LHCN-M2 (cell line): ENCODE results near the gene PLD4. TPM values are rescaled to one million over a fixed set of nuclear protein-coding genes. Genes with fewer than 3 reads are reported as not detected.
"Not testable (repeated sequence)": the region's sequence is repeated elsewhere in the genome, so short reads cannot be mapped to it uniquely, and the experiment has no call there.

Experiments
- DNase-seq: peaks from one replicate; pipeline ENCODE4 v3.0.0-alpha.2; 2012; ENCODE audit warnings: low read depth
- total RNA-seq: library from RNA; depleted of rRNA; stranded (reverse); fragments of >200 nt; gene quantifications from 2 replicates; pipeline ENCODE4 v1.2.3, GENCODE V29; 2014

Gene PLD4
- total RNA-seq, 1 experiment from 2014 or later = not detected

DNA sequence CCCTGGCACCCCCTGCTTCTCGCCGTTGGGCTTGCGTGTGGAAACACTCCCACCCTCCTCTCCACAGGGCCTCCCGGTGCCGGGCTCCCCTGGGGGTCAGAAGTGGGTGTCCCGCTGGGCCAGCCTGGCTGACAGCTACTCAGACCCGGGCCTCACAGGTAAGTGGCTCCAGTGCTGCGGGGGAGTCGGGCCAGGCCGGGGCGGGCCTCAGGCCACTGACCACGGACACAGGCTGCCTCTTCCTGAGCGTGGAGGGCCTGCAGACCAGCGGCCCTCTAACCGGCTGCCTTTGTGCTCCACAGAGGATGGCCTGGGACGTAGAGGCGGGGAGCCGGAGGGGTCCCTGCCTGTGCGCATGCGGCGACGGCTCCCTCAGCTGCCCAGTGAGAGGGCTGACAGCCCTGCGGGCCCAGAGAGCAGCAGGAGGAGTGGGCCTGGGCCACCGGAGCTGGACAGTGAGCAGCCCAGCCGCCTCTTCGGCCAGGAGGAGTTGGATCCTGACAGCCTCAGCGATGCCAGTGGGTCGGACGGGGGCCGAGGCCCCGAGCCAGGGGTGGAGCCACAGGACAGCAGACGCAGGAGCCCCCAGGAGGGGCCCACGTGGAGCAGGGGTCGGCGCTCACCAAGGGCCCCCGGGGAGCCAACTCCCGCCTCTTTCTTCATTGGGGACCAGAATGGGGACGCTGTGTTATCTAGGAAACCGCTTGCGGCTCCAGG, 38.5 kb upstream of the PLD4 start:
- no peak for DNase-seq

DNA sequence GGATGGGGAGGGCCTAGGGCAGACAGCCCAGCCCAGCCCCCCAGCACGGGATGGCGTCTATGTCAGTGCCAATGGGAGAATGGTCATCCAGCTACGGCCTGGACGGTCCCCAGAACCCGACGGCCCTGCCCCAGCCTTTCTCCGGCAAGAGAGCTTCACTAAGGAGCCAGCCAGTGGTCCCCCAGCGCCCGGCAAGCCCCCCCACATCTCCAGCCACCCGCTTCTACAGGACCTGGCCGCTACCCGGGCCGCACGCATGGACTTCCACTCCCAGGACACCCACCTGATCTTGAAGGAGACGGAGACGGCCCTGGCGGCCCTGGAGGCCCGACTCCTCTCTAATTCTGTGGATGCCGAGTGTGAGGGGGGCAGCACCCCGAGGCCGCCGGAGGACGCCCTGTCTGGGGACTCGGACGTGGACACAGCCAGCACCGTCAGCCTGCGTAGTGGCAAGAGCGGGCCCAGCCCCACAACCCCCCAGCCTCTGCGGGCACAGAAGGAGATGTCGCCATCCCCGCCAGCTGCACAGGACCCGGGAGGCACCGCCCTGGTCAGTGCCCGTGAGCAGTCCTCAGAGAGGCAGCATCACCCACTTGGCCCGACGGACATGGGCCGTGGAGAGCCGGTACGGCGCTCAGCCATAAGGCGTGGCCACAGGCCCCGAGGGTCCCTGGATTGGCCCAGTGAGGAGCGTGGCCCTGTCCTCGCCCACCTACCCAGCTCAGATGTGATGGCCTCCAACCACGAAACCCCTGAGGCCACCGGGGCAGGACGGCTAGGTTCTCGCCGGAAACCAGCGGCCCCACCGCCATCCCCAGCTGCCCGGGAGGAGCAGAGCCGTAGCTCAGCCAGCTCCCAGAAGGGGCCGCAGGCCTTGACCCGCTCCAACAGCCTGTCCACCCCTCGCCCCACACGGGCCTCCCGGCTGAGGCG, 37.7 kb upstream of the PLD4 start:
- DNase-seq = no peak

DNA sequence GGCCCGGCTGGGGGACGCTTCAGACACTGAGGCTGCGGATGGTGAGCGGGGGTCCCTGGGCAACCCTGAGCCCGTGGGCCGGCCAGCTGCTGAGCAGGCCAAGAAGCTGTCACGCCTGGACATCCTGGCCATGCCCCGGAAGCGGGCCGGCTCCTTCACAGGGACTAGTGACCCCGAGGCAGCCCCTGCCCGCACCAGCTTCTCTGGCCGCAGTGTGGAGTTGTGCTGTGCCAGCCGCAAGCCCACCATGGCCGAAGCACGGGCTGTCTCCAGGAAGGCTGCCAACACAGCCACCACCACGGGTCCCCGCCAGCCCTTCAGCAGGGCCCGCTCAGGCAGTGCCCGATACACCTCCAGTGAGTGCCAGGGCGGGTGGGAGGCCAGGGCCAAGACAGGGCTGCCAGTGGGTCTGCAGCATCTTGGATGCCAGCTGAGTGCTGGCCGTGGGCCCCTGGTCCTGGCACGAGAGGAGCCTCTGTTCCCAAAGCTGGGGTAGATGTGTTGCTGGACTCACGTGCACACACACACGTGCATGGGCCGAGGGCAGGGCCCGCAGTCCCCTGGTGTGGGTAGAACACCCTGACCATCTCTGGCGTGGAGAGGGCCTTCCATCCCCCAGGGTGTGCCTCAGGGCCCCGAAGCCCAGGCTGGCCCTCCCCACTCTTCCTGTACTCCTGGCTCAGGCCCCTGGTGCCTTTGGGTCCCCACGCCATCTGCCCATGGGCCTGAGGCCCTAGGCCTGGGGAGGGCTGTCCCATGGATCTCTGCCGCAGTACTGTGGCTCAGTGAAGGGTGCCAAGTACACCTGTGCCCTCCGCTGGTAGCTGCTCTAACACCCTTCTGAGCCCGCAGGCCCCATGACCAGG, 36.8 kb upstream of the PLD4 start:
- DNase-seq = no peak

DNA sequence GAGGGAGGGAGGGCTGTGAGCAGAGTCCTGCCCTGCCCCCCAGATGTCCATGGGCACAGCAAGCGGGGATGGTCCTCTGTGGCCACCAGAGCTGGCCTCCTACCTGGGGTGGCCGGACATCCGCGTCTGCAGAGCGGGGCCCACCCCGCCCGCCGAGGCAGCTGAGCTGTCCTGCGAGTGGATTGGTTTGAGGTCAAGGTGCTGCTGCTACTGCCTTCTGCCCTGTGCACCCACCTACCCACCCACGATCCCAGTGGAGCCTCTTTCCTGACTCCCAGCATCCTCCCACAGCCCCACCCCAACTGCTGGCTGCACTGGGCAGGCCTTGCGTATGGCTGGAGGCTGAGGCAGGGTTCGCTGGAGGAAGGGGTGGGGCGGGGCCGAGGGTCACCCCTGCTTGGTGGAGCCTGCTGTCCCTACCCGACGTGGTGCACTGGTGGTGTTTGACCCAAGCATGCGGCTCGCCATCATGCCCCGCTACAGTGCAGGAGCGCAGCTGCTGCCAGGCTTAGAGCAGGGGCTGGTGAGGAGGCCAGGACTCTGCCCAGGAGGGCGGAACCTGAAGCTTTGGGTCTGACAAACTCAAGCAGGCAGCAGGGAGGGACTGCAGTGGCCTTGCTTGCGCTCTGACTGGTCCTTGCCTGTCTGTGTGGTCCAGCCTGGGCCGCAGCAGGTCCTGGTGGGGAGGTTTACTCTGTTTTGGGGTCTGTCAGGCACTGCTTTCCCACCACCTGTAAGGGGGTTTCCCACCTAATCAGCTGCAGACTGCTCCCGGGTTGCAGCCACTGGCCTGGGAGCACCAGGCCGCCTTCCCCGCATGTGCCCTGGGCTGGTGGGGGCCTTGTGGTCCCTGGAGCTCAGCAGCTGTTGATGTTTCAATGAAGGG, 35.9 kb upstream of the PLD4 start:
- no peak for DNase-seq

DNA sequence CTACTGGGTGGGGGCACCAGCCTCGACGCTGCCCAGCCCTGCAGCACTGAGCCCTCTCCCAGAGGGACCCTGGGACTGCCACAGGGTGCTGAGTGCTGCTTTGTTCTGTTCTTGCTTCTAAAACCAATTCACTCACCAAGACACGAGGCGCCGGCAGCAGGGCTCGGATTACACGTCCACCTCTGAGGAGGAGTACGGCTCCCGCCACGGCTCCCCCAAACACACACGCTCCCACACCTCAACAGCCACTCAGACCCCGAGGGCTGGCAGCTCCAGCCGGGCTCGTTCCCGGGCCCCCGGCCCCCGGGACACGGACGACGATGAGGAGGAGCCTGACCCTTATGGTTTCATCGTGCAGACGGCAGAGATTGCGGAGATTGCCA, 35.3 kb upstream of the PLD4 start:
- no peak for DNase-seq

DNA sequence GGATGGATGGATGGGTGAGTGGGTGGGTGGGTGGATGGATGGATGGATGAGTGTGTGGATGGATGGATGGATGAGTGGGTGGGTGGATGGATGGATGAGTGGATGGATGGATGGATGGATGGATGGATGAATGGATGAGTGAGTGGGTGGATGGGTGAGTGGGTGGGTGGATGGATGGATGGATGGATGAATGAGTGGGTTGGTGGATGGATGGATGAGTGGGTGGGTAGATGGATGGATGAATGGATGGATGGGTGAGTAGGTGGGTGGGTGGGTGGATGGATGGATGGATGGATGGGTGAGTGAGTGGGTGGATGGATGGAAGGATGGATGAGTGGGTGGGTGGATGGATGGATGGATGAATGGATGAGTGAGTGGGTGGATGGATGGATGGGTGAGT, 34.4 kb upstream of the PLD4 start:
- DNase-seq = not testable (repeated sequence)

DNA sequence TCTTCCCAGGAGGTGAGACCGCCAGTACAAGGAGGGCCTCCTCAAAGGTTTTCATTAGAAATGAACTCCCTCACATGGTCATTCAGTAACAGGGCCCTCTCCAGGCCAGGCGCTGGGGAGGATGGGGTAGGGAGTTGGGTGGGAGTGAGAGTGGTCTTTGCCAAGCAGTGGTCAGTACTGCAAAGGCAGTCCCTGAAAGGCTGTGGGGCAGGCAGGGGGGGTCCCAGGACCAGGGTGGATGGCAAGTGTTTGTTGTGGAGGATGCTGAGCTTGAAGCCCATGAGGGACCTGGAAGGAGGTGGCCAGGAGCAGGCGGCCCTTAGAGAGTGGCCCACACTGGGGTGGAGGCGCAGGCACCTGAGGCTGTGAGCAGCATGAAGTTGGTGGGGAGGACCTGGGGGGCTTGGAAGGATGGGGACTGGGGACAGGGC, 33.5 kb upstream of the PLD4 start:
- no peak for DNase-seq

DNA sequence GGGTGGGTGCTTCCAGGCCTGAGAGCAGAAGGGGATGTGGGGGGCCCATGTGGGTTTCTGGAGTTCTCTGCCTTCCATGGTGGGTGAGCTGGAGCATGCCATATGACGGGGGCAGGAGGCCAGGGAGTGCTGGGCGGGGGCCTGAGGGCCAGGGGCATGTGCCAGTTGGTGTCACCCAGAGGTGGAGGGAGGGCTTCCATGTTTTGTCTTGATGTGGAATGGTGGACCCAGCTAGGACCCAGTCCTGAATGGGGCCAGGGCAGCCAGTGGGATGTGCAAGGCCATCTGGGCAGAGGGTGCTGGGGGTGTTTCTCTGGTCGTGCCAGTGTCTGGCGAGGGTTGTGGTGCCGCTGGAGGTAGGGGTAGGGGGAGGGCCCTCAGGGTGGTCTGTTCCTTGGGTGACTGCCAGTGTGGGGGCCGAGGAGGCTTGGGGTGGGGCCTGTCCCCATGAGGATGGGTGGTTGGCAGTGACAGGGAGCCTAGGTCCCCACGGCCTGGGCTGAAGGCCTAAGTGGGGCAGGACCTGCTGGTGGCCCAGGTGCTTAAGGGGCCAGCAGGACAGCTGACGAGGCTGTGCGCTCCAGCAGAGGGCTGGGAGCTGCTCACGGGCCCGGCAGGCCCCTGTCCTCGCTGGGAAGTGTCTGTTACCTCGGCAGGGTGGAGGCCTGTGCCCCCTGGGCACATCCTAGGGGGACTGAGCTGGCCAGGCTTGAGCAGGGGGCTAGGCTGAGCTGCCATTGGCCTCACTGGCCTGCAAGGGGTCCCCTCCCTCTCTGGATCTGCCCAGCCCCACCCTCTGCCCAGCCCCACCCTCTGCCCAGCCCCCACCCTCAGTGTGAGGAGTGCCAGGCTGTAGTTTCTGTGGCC, 32.8 kb upstream of the PLD4 start:
- DNase-seq = no peak

DNA sequence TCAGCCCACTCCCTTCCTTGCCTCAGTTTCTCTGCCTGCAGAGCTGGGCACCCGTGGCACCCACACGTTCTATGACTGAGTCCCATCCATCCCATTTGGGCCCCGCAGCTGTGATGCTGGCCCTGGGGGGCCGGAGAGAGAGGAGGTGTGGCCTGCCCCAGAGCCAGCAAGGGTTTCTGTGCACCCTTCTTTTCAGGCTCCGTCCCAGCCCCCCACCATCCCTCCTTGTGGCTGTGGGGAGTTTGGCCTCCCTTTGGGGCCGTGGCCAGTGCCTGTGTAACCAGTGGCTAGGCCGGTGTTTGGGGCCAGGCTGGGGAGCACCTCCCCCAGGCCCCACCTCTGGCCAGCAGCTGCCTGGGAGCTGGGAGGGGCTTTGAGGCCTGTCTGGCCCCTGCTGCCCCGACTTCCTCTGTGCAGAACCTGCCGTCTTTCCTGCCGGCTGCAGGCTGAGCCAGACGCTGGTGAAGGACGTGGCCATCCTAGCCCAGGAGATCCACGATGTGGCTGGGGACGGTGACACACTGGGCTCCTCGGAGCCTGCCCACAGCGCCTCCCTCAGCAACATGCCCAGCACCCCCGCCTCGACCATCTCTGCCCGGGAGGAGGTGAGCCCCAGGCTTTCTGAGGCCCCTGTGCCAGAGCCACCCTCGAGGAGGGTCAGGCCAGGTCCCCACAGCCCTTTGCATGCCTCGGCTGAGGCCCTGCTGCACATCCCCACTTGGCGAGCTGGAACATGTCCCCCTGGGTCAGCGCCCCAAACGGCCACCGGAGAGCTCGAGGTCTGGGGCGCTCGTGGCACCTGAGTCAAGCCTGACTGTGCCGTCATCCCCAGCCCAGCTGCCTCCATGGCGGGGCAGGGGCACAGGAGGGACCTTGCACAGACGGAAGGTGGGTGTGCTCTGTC, 31.9 kb upstream of the PLD4 start:
- DNase-seq = no peak

DNA sequence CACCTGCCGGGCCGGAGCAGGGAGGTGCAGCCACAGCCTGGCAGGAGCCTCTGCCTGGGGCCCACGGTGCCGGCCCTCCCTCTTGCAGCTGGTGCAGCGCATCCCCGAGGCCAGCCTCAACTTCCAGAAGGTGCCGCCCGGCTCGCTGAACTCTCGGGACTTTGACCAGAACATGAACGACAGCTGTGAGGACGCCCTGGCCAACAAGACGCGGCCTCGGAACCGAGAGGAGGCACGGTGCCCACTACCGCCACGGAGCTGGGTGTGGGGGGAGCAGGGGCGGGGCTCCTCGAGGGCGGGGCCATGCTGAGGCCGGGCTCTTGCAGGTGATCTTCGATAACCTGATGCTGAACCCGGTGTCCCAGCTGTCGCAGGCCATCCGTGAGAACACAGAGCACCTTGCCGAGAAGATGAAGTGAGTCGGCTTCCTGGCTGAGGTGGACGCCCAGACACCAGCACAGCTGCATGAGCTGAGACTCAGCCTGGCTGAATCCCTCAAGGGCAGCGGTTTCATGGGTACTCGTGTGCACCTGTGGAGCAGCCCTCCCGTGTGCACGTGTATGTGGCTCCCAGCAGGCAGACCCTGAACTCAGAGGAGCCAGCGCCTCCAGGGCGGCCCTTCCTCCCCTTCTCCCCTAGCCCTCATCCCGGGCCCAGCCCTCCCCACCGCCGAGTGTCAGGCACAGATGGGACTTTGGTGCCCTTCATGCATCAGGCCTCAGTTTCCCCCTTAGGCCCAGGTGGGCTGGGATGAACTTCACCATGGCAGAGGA, 31.1 kb upstream of the PLD4 start:
- no peak for DNase-seq

DNA sequence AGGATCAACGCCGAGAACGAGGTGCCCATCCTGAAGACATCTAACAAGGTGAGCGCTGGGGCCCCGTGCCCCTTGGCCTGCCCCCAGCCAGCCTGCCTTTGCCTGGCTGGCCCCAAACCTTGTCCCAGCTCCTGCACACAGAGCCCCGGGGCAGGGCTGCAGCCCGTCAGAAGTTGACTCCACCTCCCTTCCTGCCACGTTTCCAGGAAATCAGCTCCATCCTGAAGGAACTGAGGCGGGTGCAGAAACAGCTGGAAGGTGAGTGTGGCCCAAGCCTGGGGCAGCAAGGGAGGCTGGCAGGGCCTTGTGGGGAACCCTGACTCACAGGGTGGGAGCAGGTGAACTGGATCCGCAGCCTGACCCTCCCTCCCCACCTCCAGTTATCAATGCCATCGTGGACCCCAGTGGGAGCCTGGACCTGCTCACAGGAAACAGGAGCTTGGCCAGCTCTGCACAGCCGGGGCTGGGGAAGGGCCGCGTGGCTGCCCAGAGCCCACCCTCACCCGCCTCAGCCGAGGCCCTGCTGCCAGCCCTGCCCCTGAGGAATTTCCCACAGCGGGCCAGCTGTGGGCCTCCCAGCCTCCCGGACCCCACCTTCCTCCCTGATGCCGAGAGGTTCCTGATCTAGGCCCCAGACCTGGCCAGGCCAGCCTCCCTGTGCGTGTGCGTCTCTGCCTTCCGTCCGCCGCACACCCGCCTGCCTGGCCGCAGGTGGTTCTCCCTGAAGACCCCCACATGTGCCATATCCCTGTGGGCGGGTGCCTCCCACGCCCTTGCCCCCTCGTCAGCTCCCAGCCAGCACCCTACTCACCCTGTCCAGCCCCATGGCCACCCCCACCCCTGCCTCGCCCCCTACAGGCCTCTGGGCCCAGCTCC, 30.1 kb upstream of the PLD4 start:
- no peak for DNase-seq

DNA sequence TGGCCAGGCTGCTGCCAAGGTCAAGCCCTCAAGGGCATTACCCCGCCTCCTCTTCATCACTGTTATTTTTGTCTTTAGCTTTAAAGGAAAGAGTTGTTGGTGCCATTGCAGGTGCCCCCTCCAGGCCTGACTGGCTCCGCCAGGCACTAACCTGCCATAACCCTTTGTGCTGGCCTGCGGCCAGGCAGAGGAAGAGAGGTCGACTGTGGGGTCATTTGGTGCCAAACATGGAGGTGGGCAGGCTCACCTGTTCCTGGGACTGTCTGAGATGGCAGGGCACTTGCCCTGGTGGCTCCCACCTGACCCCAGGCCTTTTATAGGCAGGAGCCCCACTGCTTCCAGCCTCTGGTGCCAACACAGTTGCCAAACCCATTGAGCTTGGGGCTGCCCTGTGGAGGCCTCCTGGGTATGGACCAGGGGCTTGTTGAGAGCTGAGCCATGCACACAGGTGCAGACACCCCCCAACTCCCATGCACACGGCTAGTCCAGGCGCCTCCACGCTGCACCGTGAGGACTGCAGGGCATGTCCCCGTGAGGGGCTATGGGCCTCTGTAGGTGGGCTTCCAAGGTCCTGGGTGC, 29.4 kb upstream of the PLD4 start:
- no peak for DNase-seq

DNA sequence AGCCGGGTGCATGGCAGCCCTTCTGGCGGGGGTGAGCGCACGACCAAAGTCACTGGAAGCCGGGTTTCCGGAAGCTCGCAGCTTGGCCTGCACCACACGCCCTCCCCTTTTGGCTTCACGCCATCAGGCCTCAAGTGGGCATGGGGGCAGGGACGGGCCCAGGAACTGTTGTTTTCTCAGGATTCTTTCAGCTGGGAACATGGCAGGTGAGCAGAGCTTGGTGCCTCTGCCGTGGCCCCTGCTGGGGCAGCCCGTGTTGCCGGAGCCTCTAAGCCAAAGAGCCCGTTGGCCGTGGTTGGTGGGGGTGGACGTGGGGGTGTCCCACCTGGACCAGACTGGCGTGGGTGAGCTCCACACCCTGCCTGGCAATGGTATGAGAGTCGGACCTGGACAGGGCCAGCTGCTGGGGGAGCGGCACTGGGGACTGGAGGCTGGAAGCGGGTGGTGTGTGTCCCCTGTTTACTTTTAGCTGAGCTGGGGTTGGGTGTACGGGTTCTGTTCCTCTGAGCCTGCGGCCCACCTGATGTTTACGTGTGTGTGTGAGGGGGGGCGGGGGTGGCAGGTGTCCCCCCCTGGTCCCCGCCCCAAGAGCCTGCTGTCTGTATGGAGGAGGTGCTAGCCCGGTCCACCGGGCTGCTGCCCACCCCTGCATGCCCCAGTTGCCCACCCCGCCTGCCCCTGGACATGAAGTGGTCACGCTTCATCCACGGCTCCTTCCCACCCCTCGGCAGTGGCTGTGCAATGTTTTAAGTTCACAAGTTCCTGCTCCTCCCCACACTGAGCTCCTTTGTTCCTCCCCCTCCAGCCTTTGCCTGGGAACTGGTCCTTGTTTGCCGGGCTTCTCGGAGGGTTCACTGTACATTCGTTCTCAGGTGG, 28.7 kb upstream of the PLD4 start:
- DNase-seq = no peak

DNA sequence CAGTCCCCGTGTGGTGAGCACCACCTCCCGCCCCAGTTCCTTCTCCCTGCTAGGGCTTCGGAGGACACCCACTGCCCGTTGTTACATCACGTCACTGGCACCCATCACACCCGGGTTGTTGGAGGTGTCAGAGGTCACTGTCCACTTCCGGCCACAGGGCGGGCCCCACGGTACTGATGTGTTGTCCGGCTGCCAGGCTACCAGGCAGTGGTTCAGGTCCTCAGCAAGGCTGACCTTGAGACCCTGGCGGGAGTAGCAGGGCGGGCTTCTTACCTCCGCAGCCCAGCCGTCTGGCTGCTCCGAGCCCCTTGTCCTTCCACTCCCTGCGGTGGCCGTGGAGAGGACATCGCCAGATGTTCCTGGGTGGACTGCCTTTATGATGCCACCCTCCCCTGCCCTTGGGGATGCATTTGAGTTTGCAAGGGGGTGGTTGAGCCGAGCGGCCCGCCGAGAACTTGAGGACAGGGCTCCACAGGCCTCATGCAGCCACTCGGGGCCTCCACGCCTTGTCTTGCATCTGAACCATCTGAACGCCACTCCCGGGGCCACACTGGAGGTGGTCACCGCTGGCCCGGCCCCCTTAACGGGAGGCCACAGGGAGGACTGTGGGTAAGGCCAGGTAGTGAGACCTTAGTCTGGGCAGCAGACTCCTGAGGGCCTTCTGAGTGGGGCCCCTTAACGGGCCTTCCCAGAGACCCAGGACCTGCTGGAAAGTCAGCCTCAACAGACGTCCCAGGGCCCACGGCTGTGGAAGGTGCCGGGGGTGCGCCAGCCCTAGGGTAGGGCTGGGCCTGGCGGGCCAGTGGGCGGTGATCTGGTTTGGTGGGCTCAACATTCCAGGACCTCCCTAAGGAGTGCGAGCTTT, 27.1 kb upstream of the PLD4 start:
- no peak for DNase-seq

DNA sequence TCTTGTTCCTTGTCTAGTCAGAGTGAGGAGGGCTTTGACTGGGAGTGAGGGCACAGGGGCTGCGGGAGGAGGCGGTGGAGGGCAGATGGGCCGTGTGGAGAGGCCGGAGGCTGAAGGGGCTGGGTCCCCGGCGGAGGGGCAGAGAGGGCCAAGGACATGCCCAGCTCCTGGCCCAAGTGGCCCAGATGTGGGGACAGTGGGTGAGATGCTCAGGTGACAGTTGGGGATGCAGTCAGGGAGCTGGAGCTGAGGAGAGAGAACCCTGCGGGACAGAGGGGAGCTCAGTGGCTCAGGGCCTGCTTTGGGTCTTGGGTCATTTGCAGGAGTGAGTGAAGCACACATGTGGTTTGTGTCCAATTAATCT, 26.5 kb upstream of the PLD4 start:
- no peak for DNase-seq
